Astrocyte (in vitro differentiated cells and primary cell): Measurements from ENCODE around the gene ARHGAP9. TPM values are rescaled to one million over a fixed set of nuclear protein-coding genes. Genes with fewer than 3 reads are reported as not detected.
A peak's percentile ranks its signal among the peaks of the same experiment; 100 is the strongest.

Experiments used
- DNase-seq: peaks from one replicate; pipeline ENCODE4 v3.0.0-alpha.2; 2010; ENCODE audit warnings: low read depth
- FAIRE-seq: peaks from 2 replicates; lab custom pipeline; 2011; peaks lifted over from hg19 to GRCh38; lab: Jason Lieb, UNC
- H2AFZ ChIP-seq: 2 replicates; pipeline ENCODE4 v1.6.0; 2012; ENCODE audit warnings: low read depth, low read length, inconsistent platforms
- H3K27ac ChIP-seq: 2 replicates; pipeline ENCODE4 v1.5.1; 2011; ENCODE audit warnings: low read depth, low read length, inconsistent platforms
- H3K27me3 ChIP-seq: 2 replicates; pipeline ENCODE4 v1.6.0; 2011; ENCODE audit warnings: low read length, inconsistent platforms; ENCODE audit not compliant: insufficient read depth
- H3K36me3 ChIP-seq: 2 replicates; pipeline ENCODE4 v1.5.1; 2011; ENCODE audit warnings: low read length, inconsistent platforms; ENCODE audit not compliant: insufficient read depth
- H3K4me1 ChIP-seq: 2 replicates; pipeline ENCODE4 v1.5.1; 2011; ENCODE audit warnings: low read length, inconsistent platforms; ENCODE audit not compliant: insufficient read depth
- H3K4me2 ChIP-seq: 2 replicates; pipeline ENCODE4 v1.6.0; 2012; ENCODE audit warnings: low read length, inconsistent platforms
- H3K4me3 ChIP-seq: 2 replicates; pipeline ENCODE4 v1.5.1; 2011; ENCODE audit warnings: low read depth, mild to moderate bottlenecking, low read length, inconsistent platforms; ENCODE audit not compliant: insufficient read depth
- H3K79me2 ChIP-seq: 2 replicates; pipeline ENCODE4 v1.6.0; 2012; ENCODE audit warnings: mild to moderate bottlenecking, low read length, inconsistent platforms; ENCODE audit not compliant: insufficient read depth
- H3K9ac ChIP-seq: 2 replicates; pipeline ENCODE4 v1.6.0; 2012; ENCODE audit warnings: mild to moderate bottlenecking, low read length, inconsistent platforms
- H3K9me3 ChIP-seq: 2 replicates; pipeline ENCODE4 v1.5.1; 2012; ENCODE audit warnings: low read depth, mild to moderate bottlenecking, low read length, inconsistent platforms; ENCODE audit not compliant: insufficient read depth
- H4K20me1 ChIP-seq: 2 replicates; pipeline ENCODE4 v1.6.0; 2012; ENCODE audit warnings: low read length, inconsistent platforms; ENCODE audit not compliant: insufficient read depth
- H3K27ac Mint-ChIP-seq: one replicate; pipeline ENCODE4 v1.8.0; 2021; ENCODE audit warnings: mild to moderate bottlenecking, mixed read lengths; ENCODE audit not compliant: unreplicated experiment
- H3K27me3 Mint-ChIP-seq: one replicate; pipeline ENCODE4 v1.8.0; 2021; ENCODE audit warnings: low read depth, mixed read lengths; ENCODE audit not compliant: unreplicated experiment
- H3K36me3 Mint-ChIP-seq: one replicate; pipeline ENCODE4 v1.8.0; 2021; ENCODE audit warnings: low read depth, mixed read lengths; ENCODE audit not compliant: unreplicated experiment
- H3K4me1 Mint-ChIP-seq: one replicate; pipeline ENCODE4 v1.8.0; 2021; ENCODE audit warnings: low read depth, mixed read lengths; ENCODE audit not compliant: unreplicated experiment
- H3K4me3 Mint-ChIP-seq: one replicate; pipeline ENCODE4 v1.8.0; 2021; ENCODE audit warnings: mild to moderate bottlenecking, moderate library complexity, mixed read lengths; ENCODE audit not compliant: unreplicated experiment
- H3K9me3 Mint-ChIP-seq: one replicate; pipeline ENCODE4 v1.8.0; 2021; ENCODE audit warnings: mild to moderate bottlenecking, mixed read lengths; ENCODE audit not compliant: unreplicated experiment
- CTCF ChIP-seq: IDR thresholded peaks from 2 replicates; pipeline ENCODE4 v1.5.1; 2011; ENCODE audit warnings: low read depth, mild to moderate bottlenecking, inconsistent platforms, low read length, moderate library complexity; ENCODE audit not compliant: insufficient read depth
- EZH2 ChIP-seq: IDR thresholded peaks from 2 replicates; pipeline ENCODE4 v1.6.1; 2012; ENCODE audit warnings: mild to moderate bottlenecking, low read length, inconsistent platforms; ENCODE audit not compliant: insufficient read depth
- total RNA-seq: library from RNA; stranded (reverse); gene quantifications from 2 replicates; pipeline ENCODE4 v1.2.1, GENCODE V29; 2021

The ARHGAP9 gene
- total RNA-seq, 1 donor from 2014 or later: 3.1 TPM

GRCh38 chr12:57430112-57430930, 49.3 kb downstream of the ARHGAP9 start:
- H3K79me2 ChIP-seq: peaks cover 41% of the 10 kb centered on the region
- H3K9me3 Mint-ChIP-seq: no peaks in the 10 kb centered on the region
- H3K27me3 ChIP-seq: no peaks in the 10 kb centered on the region
- peak overlapping the region; percentile 92 for H3K4me2 ChIP-seq
- H3K36me3 Mint-ChIP-seq: peaks cover 4% of the 10 kb centered on the region
- DNase-seq (peak; percentile 26), FAIRE-seq (no peak)
- no peak for TF ChIP-seq CTCF
- TF ChIP-seq EZH2: no peak
- peak overlapping the region; percentile 37 for H2AFZ ChIP-seq
- H4K20me1 ChIP-seq: peaks cover 5% of the 10 kb centered on the region
- H3K9ac ChIP-seq: peak overlapping the region; percentile 86
- peak overlapping the region; percentile 84 for H3K27ac ChIP-seq
- peak overlapping the region; percentile 76 for H3K4me3 ChIP-seq
- peaks cover 4% of the 10 kb centered on the region for H3K4me1 ChIP-seq
- H3K4me1 Mint-ChIP-seq: peaks cover 11% of the 10 kb centered on the region
- H3K9me3 ChIP-seq: no peaks in the 10 kb centered on the region
- H3K36me3 ChIP-seq: no peaks in the 10 kb centered on the region
- H3K4me3 Mint-ChIP-seq: peak overlapping the region; percentile 92
- H3K27me3 Mint-ChIP-seq: no peaks in the 10 kb centered on the region
- H3K27ac Mint-ChIP-seq: peak overlapping the region; percentile 95

GRCh38 chr12:57429473-57430111, 50.1 kb downstream of the ARHGAP9 start:
- peaks cover 4% of the 10 kb centered on the region for H3K36me3 Mint-ChIP-seq
- Histone ChIP-seq H3K4me2 (peak overlapping the region; percentile 92), H3K36me3 (no peaks in the 10 kb centered on the region), H3K27me3 (no peaks in the 10 kb centered on the region), H3K79me2 (peaks cover 44% of the 10 kb centered on the region), H3K27ac (peak overlapping the region; percentile 84), H3K4me3 (peak overlapping the region; percentile 76), H3K9ac (peak overlapping the region; percentile 86), H3K4me1 (peaks cover 4% of the 10 kb centered on the region), H4K20me1 (peaks cover 5% of the 10 kb centered on the region), H3K9me3 (no peaks in the 10 kb centered on the region), H2AFZ (peak overlapping the region; percentile 37)
- H3K4me1 Mint-ChIP-seq: peaks cover 11% of the 10 kb centered on the region
- TF ChIP-seq EZH2 (no peak), CTCF (no peak)
- no peaks in the 10 kb centered on the region for H3K27me3 Mint-ChIP-seq
- no peaks in the 10 kb centered on the region for H3K9me3 Mint-ChIP-seq
- peak overlapping the region; percentile 92 for H3K4me3 Mint-ChIP-seq
- no peak for FAIRE-seq
- peak; percentile 4 for DNase-seq
- H3K27ac Mint-ChIP-seq: peak overlapping the region; percentile 84
